H1 (cell line): Measurements from ENCODE around the gene SMAD6. TPM values are rescaled to one million over a fixed set of nuclear protein-coding genes. Genes with fewer than 3 reads are reported as not detected.

Experiments used
- CTCF ChIA-PET: fragments of 300-600 bp; sonication (Branson Sonifier 250); formaldehyde crosslinking; loops from one replicate; lab custom pipeline; 2021; ENCODE audit not compliant: partially characterized antibody; lab: Charles Lee
- POLR2A ChIA-PET: fragments of 300-600 bp; sonication (Branson Sonifier 250); formaldehyde crosslinking; loops from one replicate; lab custom pipeline; 2021; ENCODE audit warnings: inconsistent platforms; ENCODE audit not compliant: partially characterized antibody; lab: Charles Lee
- DNase-seq, 2 experiments: peaks; one replicate each; pipeline versions ENCODE4 v3.0.0 to v3.0.0-alpha.2; 2010 to 2022; ENCODE audit warnings: low spot score in 2 of 2, low read depth in 1 of 2, mixed read lengths in 1 of 2
- FAIRE-seq: peaks from 2 replicates; lab custom pipeline; 2011; peaks lifted over from hg19 to GRCh38; lab: Jason Lieb, UNC
- H2AFZ ChIP-seq: 2 replicates; pipeline ENCODE4 v1.8.1; 2012; ENCODE audit warnings: low read length, inconsistent platforms
- H2AK5ac ChIP-seq: 2 replicates; pipeline ENCODE4 v1.6.1; 2013; ENCODE audit warnings: low read depth, low read length
- H2BK120ac ChIP-seq: replicated peaks from 2 replicates; pipeline ENCODE3; 2013; ENCODE audit warnings: low read depth, low read length, inconsistent platforms
- H2BK12ac ChIP-seq: 2 replicates; pipeline ENCODE4 v1.6.1; 2013; ENCODE audit warnings: low read depth, low read length
- H2BK15ac ChIP-seq: 2 replicates; pipeline ENCODE4 v1.6.1; 2013; ENCODE audit warnings: low read length
- H2BK20ac ChIP-seq: 2 replicates; pipeline ENCODE4 v1.6.1; 2013; ENCODE audit warnings: low read length
- H2BK5ac ChIP-seq: 2 replicates; pipeline ENCODE4 v1.6.1; 2013; ENCODE audit warnings: low read depth, low read length
- H3K14ac ChIP-seq: 2 replicates; pipeline ENCODE4 v1.6.1; 2013; ENCODE audit warnings: inconsistent platforms; ENCODE audit not compliant: insufficient read length
- H3K18ac ChIP-seq: 2 replicates; pipeline ENCODE4 v1.6.1; 2013; ENCODE audit warnings: low read length; ENCODE audit errors: extremely low read depth
- H3K23ac ChIP-seq: 2 replicates; pipeline ENCODE4 v1.6.1; 2013; ENCODE audit warnings: inconsistent platforms; ENCODE audit not compliant: insufficient read length
- H3K23me2 ChIP-seq: 2 replicates; pipeline ENCODE4 v1.6.1; 2013; ENCODE audit warnings: low read depth, low read length
- H3K27ac ChIP-seq: 2 replicates; pipeline ENCODE4 v1.6.1; 2011; ENCODE audit warnings: low read depth, low read length, inconsistent platforms
- H3K27me3 ChIP-seq, 4 experiments: replicated peaks in 1 of 4; 1 replicate in 1 of 4; 2 replicates in 3 of 4; pipeline versions ENCODE4 v1.6.1 to v1.8.1; 2011 to 2013; ENCODE audit warnings: low read length in 3 of 4, mild to moderate bottlenecking in 3 of 4, inconsistent platforms in 2 of 4, mixed read lengths in 2 of 4, moderate library complexity in 1 of 4; ENCODE audit not compliant: control insufficient read depth in 3 of 4, insufficient read depth in 3 of 4; ENCODE audit errors: extremely low read depth in 1 of 4
- H3K36me3 ChIP-seq, 4 experiments: 2 replicates each; pipeline versions ENCODE4 v1.6.1 to v1.8.1; 2011 to 2013; ENCODE audit warnings: mild to moderate bottlenecking in 4 of 4, low read length in 3 of 4, moderate library complexity in 2 of 4, control low read depth in 1 of 4, inconsistent platforms in 1 of 4; ENCODE audit not compliant: insufficient read depth in 4 of 4, control insufficient read depth in 2 of 4
- H3K4ac ChIP-seq: replicated peaks from 2 replicates; pipeline ENCODE3; 2013; ENCODE audit warnings: low read length, low read depth, mixed read lengths, inconsistent platforms; ENCODE audit not compliant: insufficient read length
- H3K4me1 ChIP-seq, 4 experiments: replicated peaks in 1 of 4; 1 replicate in 1 of 4; 2 replicates in 3 of 4; pipeline versions ENCODE4 v1.6.1 to v1.8.1; 2011 to 2013; ENCODE audit warnings: low read length in 3 of 4, inconsistent platforms in 2 of 4, mixed read lengths in 1 of 4; ENCODE audit not compliant: insufficient read depth in 4 of 4, control insufficient read depth in 3 of 4
- H3K4me2 ChIP-seq, 2 experiments: 2 replicates each; pipeline versions ENCODE4 v1.6.1 to v1.8.1; 2011 to 2013; ENCODE audit warnings: low read depth in 2 of 2, low read length in 2 of 2, control low read depth in 1 of 2, inconsistent platforms in 1 of 2, mild to moderate bottlenecking in 1 of 2; ENCODE audit not compliant: insufficient read depth in 1 of 2
- H3K4me3 ChIP-seq, 4 experiments: fragments of 200-600, 300-600 bp in 1 of 4; sonication (generic), shearing (Covaris generic), sonication (Bioruptor Twin) in 1 of 4; 2 replicates each; pipeline versions ENCODE4 v1.5.1 to v1.8.1; 2011 to 2016; ENCODE audit warnings: low read length in 4 of 4, low read depth in 3 of 4, control low read depth in 2 of 4, inconsistent platforms in 2 of 4, mild to moderate bottlenecking in 2 of 4, mixed read lengths in 1 of 4, moderate library complexity in 1 of 4; ENCODE audit not compliant: insufficient read depth in 2 of 4; ENCODE audit errors: extremely low read depth in 1 of 4
- H3K56ac ChIP-seq: replicated peaks from 2 replicates; pipeline ENCODE3; 2013; ENCODE audit warnings: low read depth, mild to moderate bottlenecking, mixed read lengths, low read length, inconsistent platforms; ENCODE audit not compliant: insufficient read length
- H3K79me1 ChIP-seq: 2 replicates; pipeline ENCODE4 v1.6.1; 2013; ENCODE audit warnings: low read depth, low read length, control low read depth
- H3K79me2 ChIP-seq, 2 experiments: 2 replicates each; pipeline versions ENCODE4 v1.6.1 to v1.8.1; 2012 to 2013; ENCODE audit warnings: low read length in 2 of 2, mild to moderate bottlenecking in 2 of 2, inconsistent platforms in 1 of 2; ENCODE audit not compliant: insufficient read depth in 2 of 2, control insufficient read depth in 1 of 2
- H3K9ac ChIP-seq, 4 experiments: replicated peaks in 1 of 4; 1 replicate in 1 of 4; 2 replicates in 3 of 4; pipeline versions ENCODE4 v1.6.1 to v1.8.1; 2011 to 2013; ENCODE audit warnings: low read depth in 3 of 4, low read length in 3 of 4, control low read depth in 2 of 4, mild to moderate bottlenecking in 2 of 4, moderate library complexity in 2 of 4, inconsistent platforms in 1 of 4; ENCODE audit errors: extremely low read depth in 1 of 4
- H3K9me3 ChIP-seq, 2 experiments: 2 replicates each; pipeline versions ENCODE4 v1.6.1 to v1.8.1; 2012 to 2013; ENCODE audit warnings: mild to moderate bottlenecking in 2 of 2, moderate library complexity in 2 of 2, control low read depth in 1 of 2, inconsistent platforms in 1 of 2, low read depth in 1 of 2, low read length in 1 of 2, mixed read lengths in 1 of 2; ENCODE audit not compliant: insufficient read depth in 2 of 2
- H4K20me1 ChIP-seq, 2 experiments: replicated peaks in 1 of 2; 2 replicates each; pipeline versions ENCODE3 to v1.8.1; 2011 to 2013; ENCODE audit warnings: inconsistent platforms in 2 of 2, low read length in 2 of 2, mild to moderate bottlenecking in 1 of 2; ENCODE audit not compliant: insufficient read depth in 2 of 2, control insufficient read depth in 1 of 2
- H4K5ac ChIP-seq: 2 replicates; pipeline ENCODE4 v1.6.1; 2013; ENCODE audit warnings: low read length, low read depth, mixed read lengths, inconsistent platforms; ENCODE audit not compliant: insufficient read length
- H4K8ac ChIP-seq: 2 replicates; pipeline ENCODE4 v1.8.0; 2013; ENCODE audit warnings: mild to moderate bottlenecking, moderate library complexity, low read length, inconsistent platforms; ENCODE audit not compliant: insufficient read depth; ENCODE audit errors: extremely low read depth
- H4K91ac ChIP-seq: replicated peaks from 2 replicates; pipeline ENCODE3; 2013; ENCODE audit warnings: low read length, mixed read lengths, inconsistent platforms; ENCODE audit not compliant: insufficient read length
- CBX8 ChIP-seq: fragments of 300-800, 300-1000 bp; sonication (generic); IDR thresholded peaks from 2 replicates; pipeline ENCODE4 v1.7.1; 2016; ENCODE audit warnings: low read depth, low read length, borderline replicate concordance
- SAP30 ChIP-seq: fragments of 300-600 bp; sonication (generic); IDR thresholded peaks from 2 replicates; pipeline ENCODE4 v1.7.1; 2012; ENCODE audit warnings: low read length, moderate library complexity, mild to moderate bottlenecking, inconsistent platforms; ENCODE audit not compliant: insufficient read depth, insufficient replicate concordance
- SIRT6 ChIP-seq: IDR thresholded peaks from one replicate; pipeline ENCODE4 v1.7.1; 2012; ENCODE audit warnings: low read length, inconsistent platforms
- WGBS, 2 experiments: shearing (Covaris generic) in 1 of 2; methylation state at CpG; one replicate each; pipeline versions ENCODE4 v1.1.6 to v1.1.7; 2013 to 2015; ENCODE audit warnings: low lambda C conversion rate in 2 of 2, mixed read lengths in 2 of 2, inconsistent platforms in 1 of 2, low coverage in 1 of 2, missing lambda C conversion rate in 1 of 2; ENCODE audit not compliant: insufficient replicate concordance in 2 of 2, insufficient coverage in 1 of 2, insufficient read length in 1 of 2; ENCODE audit errors: extremely low coverage in 1 of 2, missing lambda C conversion rate in 1 of 2; 5-methylcytosine and 5-hydroxymethylcytosine counted together
- polyA plus RNA-seq, 7 experiments: library from polyadenylated mRNA; depleted of rRNA in 3 of 7; stranded (reverse) in 5 of 7; unstranded in 2 of 7; fragments of >200 nt in 5 of 7; fragments of 200-250 nt in 2 of 7; gene quantifications; 1 replicate in 5 of 7; 2 replicates in 1 of 7; 4 replicates in 1 of 7; pipeline versions ENCODE4 v1.2.1 to v1.2.3, GENCODE V29; 2011 to 2013; ENCODE audit warnings: missing spikeins in 2 of 7, mixed read lengths in 2 of 7
- total RNA-seq: library from RNA; stranded (reverse); fragmentation: NEBNext Ultra II Directional; extraction: Animal tissue kit (Norgen Biotek cat#: 25700); gene quantifications from 2 replicates; pipeline ENCODE4 v1.2.1, GENCODE V29; 2021

SMAD6 gene
- total and polyA plus RNA-seq, 2 of the 8 experiments (the other 6 are each of a cell fraction or from before 2014, with no cell fraction given), result 1.8 to 7.0 TPM

- H2BK20ac ChIP-seq, result no peak overlapping the region
- H2BK5ac ChIP-seq, result no peak overlapping the region
- no peak overlapping the region for H2BK120ac ChIP-seq
- H3K4me1 ChIP-seq, result no peaks in the 10 kb centered on the region
- no peak overlapping the region for H4K5ac ChIP-seq
- H2BK15ac ChIP-seq, result no peak overlapping the region
- DNase-seq, result no peak
- H3K4me2 ChIP-seq, result no peak overlapping the region
- no peaks in the 10 kb centered on the region for H3K79me2 ChIP-seq
- no peak overlapping the region for H3K4ac ChIP-seq
- H3K79me1 ChIP-seq, result no peaks in the 10 kb centered on the region
- no peaks in the 10 kb centered on the region for H4K20me1 ChIP-seq
- H2AK5ac ChIP-seq, result no peak overlapping the region
- WGBS, 2 experiments, result 85% methylated on average over 4 of the region's 4 CpGs; no CpG with 5 or more reads in 1 of the 2 experiments
- no peak overlapping the region for H2AFZ ChIP-seq
- H3K14ac ChIP-seq, result no peak overlapping the region
- no peak overlapping the region for H3K18ac ChIP-seq
- no peak overlapping the region for H3K27ac ChIP-seq
- H3K27me3 ChIP-seq, result no peaks in the 10 kb centered on the region; a peak in 1 of 7 replicates
- no peak overlapping the region for H3K9ac ChIP-seq
- H3K36me3 ChIP-seq, result peaks cover 0 to under 1% (median 0%) of the 10 kb centered on the region in 4 experiments; a peak in 1 of 8 replicates
- no peaks in the 10 kb centered on the region for H3K9me3 ChIP-seq
- no peak for TF ChIP-seq SIRT6
- no peak for TF ChIP-seq CBX8
- no peak for TF ChIP-seq SAP30
- TF ChIP-seq, all 59 proteins: peak for 0
- ChIA-PET POLR2A (no interaction called here), CTCF (interaction anchor here (5.6 to 17.8 kb wide), 2 partner anchors 12 to 62 kb away, joined by 32 to 201 read pairs; no protein-coding TSS in a partner anchor)
- Histone ChIP-seq H3K56ac (no peak overlapping the region), H3K23me2 (no peaks in the 10 kb centered on the region), H3K23ac (no peak overlapping the region), H3K4me3 (no peak overlapping the region), H2BK12ac (no peak overlapping the region), H4K8ac (no peak overlapping the region), H4K91ac (no peak overlapping the region)
- no peak for FAIRE-seq
Observed at GRCh38 chr15:66786222-66786621, 84.2 kb downstream of the SMAD6 start.
